Measurements from ENCODE around the gene MEGF8.
A peak's percentile ranks its signal among the peaks of the same experiment; 100 is the strongest.

Gene MEGF8

DNA sequence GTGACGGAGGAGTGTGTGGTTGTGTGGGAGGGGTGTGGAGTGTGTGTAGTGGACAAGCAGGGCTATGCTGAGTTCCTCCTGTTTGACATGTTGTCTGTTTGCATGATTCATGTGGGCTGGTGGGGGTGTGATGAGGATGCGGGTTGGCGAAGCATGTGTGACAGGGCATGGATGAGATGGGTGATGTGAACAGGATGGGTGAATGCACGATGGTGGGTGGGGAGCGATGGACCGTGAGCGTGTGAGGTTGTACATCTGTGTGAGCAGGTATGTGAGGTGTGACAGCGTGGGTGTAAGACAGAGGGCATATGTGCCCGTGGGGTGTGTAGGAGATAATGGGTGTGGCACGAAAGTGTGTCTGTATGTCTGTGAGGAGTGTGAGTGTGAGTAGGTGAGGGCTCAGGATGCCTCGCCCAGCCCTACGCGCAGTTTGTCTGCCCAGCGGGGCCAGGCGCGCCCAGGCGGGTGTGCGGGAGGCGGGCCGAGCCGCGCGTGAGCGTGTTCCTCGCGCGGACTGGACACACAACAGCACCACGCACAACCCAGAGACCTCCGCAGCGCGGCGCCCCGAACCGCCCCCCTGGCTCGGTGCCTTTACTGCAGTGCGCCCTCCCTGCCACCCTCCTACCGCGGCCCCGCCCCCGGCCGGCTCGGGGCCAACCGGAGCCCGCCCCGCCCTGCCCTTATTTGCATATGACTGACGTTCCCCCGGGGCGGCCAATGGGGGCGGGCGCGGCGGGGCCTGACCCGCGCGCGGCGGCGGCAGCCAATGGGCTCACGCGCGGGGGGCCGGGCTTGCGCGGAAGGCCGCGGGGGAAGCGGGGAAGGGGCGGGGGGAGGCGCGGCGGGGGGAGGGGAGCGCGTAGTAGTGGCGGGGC lies 42.0 kb upstream of the MEGF8 start:
- DNase-seq (peak; percentile 93), ATAC-seq (peak; percentile 73)
- H3K4me1 Mint-ChIP-seq, result peaks cover 36% of the 10 kb centered on the region
- no peak overlapping the region for H3K27ac Mint-ChIP-seq
- H3K9me3 Mint-ChIP-seq, result no peaks in the 10 kb centered on the region
- H3K27me3 Mint-ChIP-seq, result no peaks in the 10 kb centered on the region
- H3K4me3 Mint-ChIP-seq, result no peak overlapping the region

DNA sequence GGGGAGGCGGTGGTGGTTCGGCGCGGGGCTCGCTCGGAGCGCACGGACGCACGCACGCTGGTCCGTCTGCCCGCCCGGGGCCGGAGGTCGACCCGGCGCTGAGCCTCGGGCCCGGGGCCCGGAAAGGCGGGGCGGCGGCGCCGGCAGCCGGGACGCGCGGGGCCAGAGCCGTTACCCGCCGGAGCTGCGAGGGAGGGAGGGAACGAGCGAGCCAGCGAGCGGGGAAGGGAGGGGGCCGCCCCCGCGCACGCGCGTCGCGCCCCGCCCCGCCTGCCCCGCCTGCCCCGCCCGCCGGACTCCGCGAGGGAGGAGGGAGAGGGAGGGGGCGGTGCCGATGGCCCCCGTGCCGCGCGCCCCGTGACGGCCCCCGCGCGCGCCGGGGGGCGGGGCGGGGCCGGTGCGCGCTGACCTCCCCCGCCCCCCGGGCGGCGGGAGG lies 41.4 kb upstream of the MEGF8 start:
- DNase-seq (peak; percentile 81 to 83), ATAC-seq (peak; percentile 25)
- Mint-ChIP-seq H3K4me1 (peaks cover 32% of the 10 kb centered on the region), H3K27ac (no peak overlapping the region), H3K27me3 (no peaks in the 10 kb centered on the region), H3K9me3 (no peaks in the 10 kb centered on the region), H3K4me3 (no peak overlapping the region)

GRCh38 chr19:42284591-42285341 lies 40.7 kb upstream of the MEGF8 start:
- DNase-seq (peak in 1 of 2 donors; percentile 28), ATAC-seq (no peak)
- Mint-ChIP-seq H3K9me3 (no peaks in the 10 kb centered on the region), H3K4me1 (peaks cover 25% of the 10 kb centered on the region), H3K27ac (peak overlapping the region; percentile 84 to 87), H3K27me3 (no peaks in the 10 kb centered on the region), H3K4me3 (peak overlapping the region; percentile 84 to 90)

GRCh38 chr19:42285541-42285941 lies 39.9 kb upstream of the MEGF8 start:
- DNase-seq, result no peak
- Mint-ChIP-seq H3K27ac (no peak overlapping the region), H3K4me1 (peaks cover 24% of the 10 kb centered on the region), H3K4me3 (peak overlapping the region; percentile 84 to 90), H3K9me3 (no peaks in the 10 kb centered on the region), H3K27me3 (no peaks in the 10 kb centered on the region)
- no peak for ATAC-seq

- no peaks in the 10 kb centered on the region for H3K9me3 Mint-ChIP-seq
- H3K27me3 Mint-ChIP-seq, result no peaks in the 10 kb centered on the region
- peak overlapping the region; percentile 84 to 90 for H3K4me3 Mint-ChIP-seq
- H3K4me1 Mint-ChIP-seq, result peaks cover 24% of the 10 kb centered on the region
- DNase-seq, result no peak
- no peak for ATAC-seq
- peak overlapping the region; percentile 45 to 66 for H3K27ac Mint-ChIP-seq
Measured at GRCh38 chr19:42285988-42286348, 39.5 kb upstream of the MEGF8 start.

GRCh38 chr19:42286349-42287016 lies 39.0 kb upstream of the MEGF8 start:
- peaks cover 28% of the 10 kb centered on the region for H3K4me1 Mint-ChIP-seq
- DNase-seq (no peak), ATAC-seq (no peak)
- H3K27me3 Mint-ChIP-seq, result no peaks in the 10 kb centered on the region
- peak overlapping the region in 1 of 2 donors; percentile 45 for H3K27ac Mint-ChIP-seq
- no peak overlapping the region for H3K4me3 Mint-ChIP-seq
- no peaks in the 10 kb centered on the region for H3K9me3 Mint-ChIP-seq

- H3K27me3 Mint-ChIP-seq, result no peaks in the 10 kb centered on the region
- H3K9me3 Mint-ChIP-seq, result no peaks in the 10 kb centered on the region
- DNase-seq (no peak), ATAC-seq (no peak)
- H3K4me1 Mint-ChIP-seq, result peaks cover 33% of the 10 kb centered on the region
- no peak overlapping the region for H3K27ac Mint-ChIP-seq
- no peak overlapping the region for H3K4me3 Mint-ChIP-seq
Measured at GRCh38 chr19:42287017-42287826, 38.2 kb upstream of the MEGF8 start.

GRCh38 chr19:42287827-42288107 lies 37.7 kb upstream of the MEGF8 start:
- Mint-ChIP-seq H3K4me1 (peaks cover 33% of the 10 kb centered on the region), H3K27me3 (no peaks in the 10 kb centered on the region)
- DNase-seq, result no peak

GRCh38 chr19:42288387-42288786 lies 37.0 kb upstream of the MEGF8 start:
- no peak overlapping the region for H3K27ac Mint-ChIP-seq
- no peaks in the 10 kb centered on the region for H3K9me3 Mint-ChIP-seq
- no peak overlapping the region for H3K4me3 Mint-ChIP-seq
- peaks cover 33% of the 10 kb centered on the region for H3K4me1 Mint-ChIP-seq
- ATAC-seq, result no peak
- H3K27me3 Mint-ChIP-seq, result no peaks in the 10 kb centered on the region
- DNase-seq, result no peak

More at GRCh38 chr19:42287827-42288107, 37.7 kb upstream of the MEGF8 start:
- no peaks in the 10 kb centered on the region for H3K9me3 Mint-ChIP-seq
- no peak for ATAC-seq
- no peak overlapping the region for H3K27ac Mint-ChIP-seq
- H3K4me3 Mint-ChIP-seq, result no peak overlapping the region

DNA sequence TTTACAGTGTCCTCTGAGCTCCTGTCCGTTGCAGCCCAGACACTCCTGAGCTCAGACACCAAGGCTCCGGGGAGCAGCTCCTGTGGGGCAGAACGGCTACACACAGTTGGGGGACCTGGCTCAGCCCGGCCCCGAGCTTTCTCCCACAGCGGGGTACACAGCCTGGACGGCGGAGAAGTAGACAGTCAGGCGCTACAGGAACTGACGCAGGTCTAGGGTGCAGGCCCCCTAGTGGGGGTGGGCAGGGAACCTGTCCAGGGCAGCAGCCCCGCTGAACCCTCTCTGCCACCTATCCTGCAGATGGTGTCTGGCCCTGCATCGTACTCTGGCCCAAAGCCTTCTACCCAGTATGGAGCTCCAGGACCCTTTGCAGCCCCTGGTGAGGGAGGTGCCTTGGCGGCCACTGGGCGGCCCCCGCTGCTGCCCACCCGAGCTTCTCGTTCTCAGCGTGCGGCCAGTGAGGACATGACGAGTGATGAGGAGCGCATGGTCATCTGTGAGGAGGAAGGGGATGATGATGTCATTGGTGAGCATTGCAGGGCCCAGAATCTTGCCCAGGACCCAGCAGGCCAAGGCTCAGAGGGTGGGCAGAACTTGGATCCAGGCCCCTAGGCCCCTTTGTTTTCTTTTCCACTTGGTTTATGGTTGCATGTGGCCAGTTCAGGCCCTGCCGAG lies 36.4 kb upstream of the MEGF8 start:
- DNase-seq (no peak), ATAC-seq (no peak)
- no peaks in the 10 kb centered on the region for H3K27me3 Mint-ChIP-seq
- no peak overlapping the region for H3K4me3 Mint-ChIP-seq
- peaks cover 33% of the 10 kb centered on the region for H3K4me1 Mint-ChIP-seq
- H3K9me3 Mint-ChIP-seq, result no peaks in the 10 kb centered on the region
- no peak overlapping the region for H3K27ac Mint-ChIP-seq

DNA sequence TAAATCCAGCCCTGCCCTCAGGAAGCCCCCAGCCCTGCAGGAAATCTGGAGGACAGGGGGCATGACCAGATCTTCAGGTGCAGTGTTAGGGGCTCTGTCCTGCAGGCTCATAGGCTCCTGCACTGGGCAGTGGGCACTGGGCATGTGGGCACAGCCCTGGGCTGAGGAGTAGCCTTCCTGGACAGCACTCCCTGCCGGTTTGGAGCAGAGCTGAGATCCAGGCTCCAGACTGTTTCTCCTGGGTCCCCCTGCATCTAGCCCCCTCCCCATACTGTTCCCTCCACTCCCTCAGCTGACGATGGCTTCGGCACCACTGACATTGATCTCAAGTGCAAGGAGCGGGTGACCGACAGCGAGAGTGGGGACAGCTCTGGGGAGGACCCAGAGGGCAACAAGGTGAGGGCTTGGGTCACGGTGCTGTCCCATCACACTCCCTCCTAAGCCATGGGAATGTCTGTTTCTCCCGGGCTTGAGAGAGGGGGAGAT lies 35.8 kb upstream of the MEGF8 start:
- Mint-ChIP-seq H3K27ac (no peak overlapping the region), H3K27me3 (no peaks in the 10 kb centered on the region), H3K9me3 (no peaks in the 10 kb centered on the region), H3K4me1 (peaks cover 32% of the 10 kb centered on the region), H3K4me3 (no peak overlapping the region)
- no peak for DNase-seq
- no peak for ATAC-seq

DNA sequence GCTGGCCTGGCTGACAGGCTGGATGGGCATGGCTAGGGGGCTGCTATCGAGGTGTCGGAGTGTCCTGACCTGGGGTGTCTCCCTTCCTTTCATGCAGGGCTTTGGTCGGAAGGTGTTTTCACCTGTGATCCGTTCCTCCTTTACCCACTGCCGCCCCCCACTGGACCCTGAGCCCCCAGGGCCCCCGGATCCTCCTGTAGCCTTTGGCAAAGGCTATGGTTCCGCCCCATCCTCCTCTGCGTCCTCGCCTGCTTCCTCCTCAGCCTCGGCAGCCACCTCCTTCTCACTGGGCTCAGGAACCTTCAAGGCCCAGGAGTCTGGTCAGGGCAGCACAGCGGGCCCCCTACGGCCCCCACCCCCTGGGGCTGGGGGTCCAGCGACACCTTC lies 35.3 kb upstream of the MEGF8 start:
- Mint-ChIP-seq H3K4me1 (peaks cover 26% of the 10 kb centered on the region), H3K27me3 (no peaks in the 10 kb centered on the region), H3K27ac (no peak overlapping the region), H3K9me3 (no peaks in the 10 kb centered on the region), H3K4me3 (no peak overlapping the region)
- ATAC-seq (no peak), DNase-seq (no peak)

- H3K27me3 Mint-ChIP-seq, result no peaks in the 10 kb centered on the region
- no peak overlapping the region for H3K27ac Mint-ChIP-seq
- no peak overlapping the region for H3K4me3 Mint-ChIP-seq
- H3K9me3 Mint-ChIP-seq, result no peaks in the 10 kb centered on the region
- H3K4me1 Mint-ChIP-seq, result peaks cover 20% of the 10 kb centered on the region
- ATAC-seq, result peak; percentile 75
- peak; percentile 61 to 64 for DNase-seq
Measured at GRCh38 chr19:42290523-42291434, 34.7 kb upstream of the MEGF8 start.

DNA sequence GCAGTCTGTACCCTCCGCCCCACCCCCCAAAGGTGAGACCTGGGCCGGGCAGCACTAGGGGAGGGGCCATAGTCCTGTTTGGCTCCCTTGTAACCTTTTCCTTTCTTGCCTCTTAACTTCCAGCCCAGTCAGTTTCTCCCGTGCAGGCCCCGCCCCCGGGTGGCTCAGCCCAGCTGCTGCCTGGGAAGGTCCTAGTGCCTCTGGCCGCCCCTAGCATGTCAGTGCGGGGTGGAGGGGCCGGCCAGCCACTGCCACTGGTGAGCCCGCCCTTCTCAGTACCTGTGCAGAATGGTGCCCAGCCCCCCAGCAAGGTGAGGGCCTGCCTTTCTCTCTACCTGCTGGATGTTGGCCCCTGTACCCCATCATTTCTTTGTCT lies 34.0 kb upstream of the MEGF8 start:
- no peak overlapping the region for H3K4me3 Mint-ChIP-seq
- peaks cover 20% of the 10 kb centered on the region for H3K4me1 Mint-ChIP-seq
- H3K27ac Mint-ChIP-seq, result peak overlapping the region in 1 of 2 donors; percentile 35
- DNase-seq (no peak), ATAC-seq (no peak)
- no peaks in the 10 kb centered on the region for H3K27me3 Mint-ChIP-seq
- H3K9me3 Mint-ChIP-seq, result no peaks in the 10 kb centered on the region
